Hair follicular keratinocyte (primary cell): ENCODE data around the gene RNF112. TPM values are rescaled to one million over a fixed set of nuclear protein-coding genes. Genes with fewer than 3 reads are reported as not detected.

Experiments used
- total RNA-seq: library from RNA; depleted of rRNA; stranded (reverse); fragments of >200 nt; gene quantifications from 2 replicates; pipeline ENCODE4 v1.2.3, GENCODE V29; 2015

RNF112 gene, protein sequence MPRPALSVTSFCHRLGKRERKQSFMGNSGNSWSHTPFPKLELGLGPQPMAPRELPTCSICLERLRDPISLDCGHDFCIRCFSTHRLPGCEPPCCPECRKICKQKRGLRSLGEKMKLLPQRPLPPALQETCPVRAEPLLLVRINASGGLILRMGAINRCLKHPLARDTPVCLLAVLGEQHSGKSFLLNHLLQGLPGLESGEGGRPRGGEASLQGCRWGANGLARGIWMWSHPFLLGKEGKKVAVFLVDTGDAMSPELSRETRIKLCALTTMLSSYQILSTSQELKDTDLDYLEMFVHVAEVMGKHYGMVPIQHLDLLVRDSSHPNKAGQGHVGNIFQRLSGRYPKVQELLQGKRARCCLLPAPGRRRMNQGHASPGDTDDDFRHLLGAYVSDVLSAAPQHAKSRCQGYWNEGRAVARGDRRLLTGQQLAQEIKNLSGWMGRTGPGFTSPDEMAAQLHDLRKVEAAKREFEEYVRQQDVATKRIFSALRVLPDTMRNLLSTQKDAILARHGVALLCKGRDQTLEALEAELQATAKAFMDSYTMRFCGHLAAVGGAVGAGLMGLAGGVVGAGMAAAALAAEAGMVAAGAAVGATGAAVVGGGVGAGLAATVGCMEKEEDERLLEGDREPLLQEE
- 0.42 and 1.0 TPM in 2 replicates for total RNA-seq

DNA sequence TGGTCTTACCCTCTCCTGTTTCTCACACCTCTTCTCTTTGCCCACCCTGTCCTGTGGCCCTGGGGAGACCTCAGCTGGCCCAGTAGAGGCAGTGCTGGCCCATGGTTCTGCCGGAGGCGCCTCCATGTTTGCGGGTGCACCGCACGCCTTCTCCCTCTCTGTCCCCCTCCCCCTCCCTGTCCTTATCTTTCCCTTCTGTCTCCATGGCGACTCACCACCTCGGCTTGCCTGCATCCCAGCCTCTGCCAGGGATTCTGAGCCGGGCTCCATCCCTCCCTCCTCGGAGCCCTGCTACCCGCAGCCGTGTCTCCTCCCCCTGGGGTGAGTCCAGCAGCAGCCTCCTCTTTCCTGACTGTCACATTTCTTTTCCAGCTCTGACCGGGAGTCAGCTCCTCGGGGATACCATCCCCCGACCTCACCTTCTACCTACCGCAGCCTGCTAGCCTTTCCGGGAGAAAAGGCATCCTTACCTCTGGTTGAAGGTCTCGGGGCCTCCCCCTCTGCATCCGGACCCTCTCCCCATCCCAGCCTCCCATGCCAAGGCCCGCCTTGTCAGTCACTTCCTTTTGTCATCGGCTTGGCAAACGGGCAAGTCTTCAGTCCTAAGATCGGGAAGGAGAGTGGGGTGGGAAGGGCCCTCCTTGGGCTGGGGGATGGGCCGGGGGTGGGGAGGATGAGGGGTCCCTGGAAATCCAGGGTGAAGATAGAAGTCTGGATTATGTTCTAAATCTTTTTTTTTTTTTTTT lies at the start of gene RNF112:
RNF112 (plus strand) TSS at position 358 of the 746 bp plus-strand sequence; CDS start at position 535, 177 bp downstream.

DNA sequence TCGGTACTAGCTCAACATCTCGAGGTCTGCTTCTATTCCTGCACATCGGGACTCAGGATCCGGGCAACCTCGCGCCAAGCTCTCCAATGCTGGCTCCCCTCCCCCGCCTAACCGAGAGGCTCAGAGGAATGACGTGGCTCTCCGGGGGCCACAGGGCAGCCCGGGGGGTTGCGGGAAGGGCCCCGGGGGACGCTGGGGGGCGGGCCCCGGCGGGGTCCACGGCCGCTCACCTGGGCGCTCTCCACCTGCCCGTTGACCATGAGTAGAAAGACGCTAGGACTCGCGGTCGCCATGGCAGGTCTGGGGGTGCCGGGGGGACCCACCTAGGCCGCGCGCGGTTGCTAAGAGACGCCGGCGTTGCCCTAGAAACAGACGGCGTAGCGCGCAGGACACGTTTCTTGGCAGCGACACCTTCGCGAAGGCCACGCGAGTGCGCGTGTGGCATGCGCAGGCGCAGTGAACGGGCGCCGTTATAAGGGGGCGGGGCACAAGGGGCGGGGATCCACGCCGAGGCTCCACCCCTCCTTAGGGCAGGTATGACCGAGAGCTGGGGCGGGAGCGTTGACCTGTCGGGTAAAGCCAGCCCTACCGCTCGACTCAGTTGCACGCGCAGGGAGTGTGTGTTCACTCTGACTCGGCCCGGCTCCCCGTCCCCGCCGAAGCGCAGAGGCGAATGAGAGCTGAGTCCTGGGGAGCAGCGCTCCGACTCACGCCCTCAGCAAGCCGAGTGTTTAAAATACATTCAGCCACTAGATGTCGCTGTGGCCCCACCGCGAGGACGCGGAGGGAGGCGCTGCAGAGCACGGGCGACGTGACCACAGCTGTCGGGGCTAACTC lies 48.5 kb upstream of the RNF112 start, which contains the start of gene B9D1:
B9D1 (minus strand) TSS at position 447 of the 837 bp plus-strand sequence; CDS start at position 293, 154 bp downstream.

DNA sequence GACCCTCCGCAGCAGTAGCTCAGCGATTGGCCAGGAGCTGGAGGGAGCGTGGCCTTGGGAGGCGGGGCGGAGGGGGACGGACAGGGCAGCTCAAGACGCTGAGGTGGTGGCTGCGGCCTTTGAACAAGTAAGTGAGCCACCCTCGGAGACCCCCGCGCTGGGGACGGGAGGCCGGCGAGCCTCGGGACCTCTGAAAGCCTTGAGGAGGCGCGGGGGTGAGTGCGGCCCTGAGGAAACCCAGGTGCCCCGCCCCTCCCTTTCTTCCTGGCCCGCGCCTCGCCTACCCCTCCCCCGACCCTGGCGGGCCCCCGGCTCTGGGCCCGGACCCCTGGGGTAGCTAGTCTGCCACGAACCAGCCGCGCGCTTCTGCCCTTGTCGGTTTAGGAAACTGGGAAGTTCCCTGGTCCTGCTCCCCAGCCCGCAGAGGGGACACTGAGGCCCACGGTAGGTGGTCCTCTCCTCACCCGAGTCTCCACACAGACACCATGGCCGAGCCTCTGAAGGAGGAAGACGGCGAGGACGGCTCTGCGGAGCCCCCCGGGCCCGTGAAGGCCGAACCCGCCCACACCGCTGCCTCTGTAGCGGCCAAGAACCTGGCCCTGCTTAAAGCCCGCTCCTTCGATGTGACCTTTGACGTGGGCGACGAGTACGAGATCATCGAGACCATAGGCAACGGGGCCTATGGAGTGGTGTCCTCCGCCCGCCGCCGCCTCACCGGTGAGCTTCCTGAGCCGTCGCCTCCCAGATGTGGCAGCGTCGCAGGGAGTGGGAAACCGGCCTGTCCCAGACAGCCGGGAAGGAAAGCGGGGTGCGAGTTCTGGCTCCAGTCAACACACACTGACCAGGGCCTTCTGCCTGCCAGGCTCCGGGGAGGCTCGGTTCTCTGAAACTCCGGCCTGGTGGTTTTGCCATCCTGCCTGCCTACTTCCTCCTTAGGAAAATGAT lies 32.3 kb upstream of the RNF112 start, which contains the start of gene MAPK7:
MAPK7 (plus strand) TSS at position 83 of the 945 bp plus-strand sequence; CDS start at position 486, 403 bp downstream.

DNA sequence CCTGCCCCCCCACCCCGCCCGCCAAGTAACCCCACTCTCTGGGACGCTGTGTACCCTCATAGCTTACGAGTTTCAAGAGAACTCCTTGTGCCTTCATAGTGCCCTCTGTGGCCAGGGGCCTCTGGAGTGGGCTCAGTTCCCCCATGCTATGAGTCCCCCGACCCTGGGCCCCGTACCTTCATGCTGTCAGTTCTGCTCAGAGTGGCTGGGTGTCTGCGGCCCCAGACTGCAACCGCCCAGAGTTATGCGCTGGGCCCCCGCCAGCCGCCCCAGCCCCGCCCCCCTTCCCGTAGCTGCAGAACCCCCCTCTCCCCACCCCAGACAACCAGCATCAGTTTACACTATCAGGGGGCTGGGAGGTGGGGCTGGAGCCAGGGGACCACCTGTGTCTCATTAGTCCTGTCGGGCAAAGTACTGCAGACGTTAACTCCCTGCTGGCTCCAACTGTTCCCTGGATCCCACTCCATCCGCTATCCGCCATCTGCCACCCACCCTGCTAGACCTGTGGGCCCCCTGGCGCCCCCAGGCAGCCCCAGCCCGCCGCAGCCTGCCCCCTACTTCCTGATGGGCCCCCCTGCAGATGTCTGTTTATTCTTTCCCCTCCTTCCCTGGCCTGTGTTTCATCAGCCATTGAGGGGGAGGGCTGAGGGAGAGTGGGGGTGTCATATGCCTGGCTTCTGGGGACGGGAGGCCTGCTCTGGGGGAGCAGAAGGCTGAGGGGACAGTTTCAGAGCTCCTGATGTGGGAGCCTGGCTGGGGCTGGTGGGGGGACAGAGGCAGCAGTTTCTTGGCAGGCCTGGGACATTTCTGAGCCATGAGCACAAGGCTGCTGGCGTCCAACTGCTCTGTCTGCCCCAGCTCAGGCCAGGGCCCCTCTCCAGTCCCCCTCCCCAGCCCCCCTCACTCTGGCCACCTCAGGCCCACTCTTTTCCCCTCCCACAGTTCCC lies 23.8 kb upstream of the RNF112 start, which contains the start of gene MFAP4:
MFAP4 (minus strand) TSS at position 217 of the 947 bp plus-strand sequence; CDS start at position 182, 35 bp downstream.

Other genes starting within 250 kb of the RNF112 start
- 15.1 and 19.1 TPM in 2 replicates for gene EPN2, start 173.9 kb upstream of the RNF112 start, total RNA-seq
- 29.5 and 34.6 TPM in 2 replicates for gene B9D1, start 48.5 kb upstream of the RNF112 start, total RNA-seq
- 7.7 and 14.1 TPM in 2 replicates for gene MAPK7, start 32.7 kb upstream of the RNF112 start, total RNA-seq
- not detected in 2 replicates for gene MFAP4, start 24.0 kb upstream of the RNF112 start, total RNA-seq
- 1.3 and 5.2 TPM in 2 replicates for gene SLC47A1, start 122.6 kb downstream of the RNF112 start, total RNA-seq
- gene ALDH3A2, start 237.5 kb downstream of the RNF112 start, total RNA-seq: 74.2 and 74.6 TPM in 2 replicates